ENCODE data around the gene FREM3.

The FREM3 gene

GRCh38 chr4:143641361-143641760 lies 59.1 kb downstream of the FREM3 start:
- H2BK15ac ChIP-seq (replicated peaks; ENCODE audit: low read depth): no peak overlapping the region
- no peak overlapping the region for H2BK120ac ChIP-seq (ENCODE audit: low read depth, low read length)
- H3K36me3 ChIP-seq (ENCODE audit: control insufficient read depth, insufficient read depth, low read length): no peaks in the 10 kb centered on the region
- H3K4me2 ChIP-seq (ENCODE audit: low read length): no peak overlapping the region
- DNase-seq: no peak
- no peak overlapping the region for H3K27ac ChIP-seq (ENCODE audit: low read depth, low read length)
- no peak overlapping the region for H3K18ac ChIP-seq (ENCODE audit: low read length)
- no peaks in the 10 kb centered on the region for H3K27me3 ChIP-seq (ENCODE audit: insufficient read depth, low read length, poor library complexity)
- WGBS (ENCODE audit: extremely low coverage, insufficient coverage, low lambda C conversion rate): no CpG with 5 or more reads among the region's 1 CpG
- no peak overlapping the region for H2BK5ac ChIP-seq (ENCODE audit: low read length)
- no peaks in the 10 kb centered on the region for H3K79me1 ChIP-seq (ENCODE audit: low read length)
- H4K8ac ChIP-seq (ENCODE audit: low read depth, low read length): no peak overlapping the region
- no peak overlapping the region for H4K5ac ChIP-seq (ENCODE audit: low read length)
- no peak overlapping the region for H3K4me3 ChIP-seq (ENCODE audit: low read length)
- H3K4ac ChIP-seq (ENCODE audit: low read depth, low read length): no peak overlapping the region
- no peak overlapping the region for H3K9ac ChIP-seq (ENCODE audit: low read length)
- H3K79me2 ChIP-seq (ENCODE audit: control insufficient read depth, insufficient read depth, low read length): no peaks in the 10 kb centered on the region
- no peaks in the 10 kb centered on the region for H3K4me1 ChIP-seq (ENCODE audit: control insufficient read depth, low read depth, low read length)
- H3K23ac ChIP-seq (ENCODE audit: low read length): no peak overlapping the region
- H3K56ac ChIP-seq (ENCODE audit: low read length): no peak overlapping the region
- H2AK5ac ChIP-seq (ENCODE audit: low read length): no peak overlapping the region

- DNase-seq: no peak
- no peak overlapping the region for H4K8ac ChIP-seq (ENCODE audit: low read depth, low read length)
- H2BK5ac ChIP-seq (ENCODE audit: low read length): no peak overlapping the region
- H3K4ac ChIP-seq (ENCODE audit: low read depth, low read length): no peak overlapping the region
- no peak overlapping the region for H3K18ac ChIP-seq (ENCODE audit: low read length)
- no peak overlapping the region for H4K5ac ChIP-seq (ENCODE audit: low read length)
- H3K4me2 ChIP-seq (ENCODE audit: low read length): no peak overlapping the region
- H3K36me3 ChIP-seq (ENCODE audit: control insufficient read depth, insufficient read depth, low read length): no peaks in the 10 kb centered on the region
- H3K27ac ChIP-seq (ENCODE audit: low read depth, low read length): no peak overlapping the region
- H3K79me1 ChIP-seq (ENCODE audit: low read length): no peaks in the 10 kb centered on the region
- H2BK120ac ChIP-seq (ENCODE audit: low read depth, low read length): no peak overlapping the region
- H2AK5ac ChIP-seq (ENCODE audit: low read length): no peak overlapping the region
- no peak overlapping the region for H2BK15ac ChIP-seq (replicated peaks; ENCODE audit: low read depth)
- no peaks in the 10 kb centered on the region for H3K4me1 ChIP-seq (ENCODE audit: control insufficient read depth, low read depth, low read length)
- H3K4me3 ChIP-seq (ENCODE audit: low read length): no peak overlapping the region
- no peaks in the 10 kb centered on the region for H3K27me3 ChIP-seq (ENCODE audit: insufficient read depth, low read length, poor library complexity)
- H3K56ac ChIP-seq (ENCODE audit: low read length): no peak overlapping the region
- H3K23ac ChIP-seq (ENCODE audit: low read length): no peak overlapping the region
- no peak overlapping the region for H3K9ac ChIP-seq (ENCODE audit: low read length)
- no peaks in the 10 kb centered on the region for H3K79me2 ChIP-seq (ENCODE audit: control insufficient read depth, insufficient read depth, low read length)
Measured at GRCh38 chr4:143634763-143635162, 65.7 kb downstream of the FREM3 start.

GRCh38 chr4:143633833-143634232 lies 66.6 kb downstream of the FREM3 start:
- Histone ChIP-seq H3K4ac (ENCODE audit: low read depth, low read length) (no peak overlapping the region), H3K23ac (ENCODE audit: low read length) (no peak overlapping the region), H3K79me2 (ENCODE audit: control insufficient read depth, insufficient read depth, low read length) (no peaks in the 10 kb centered on the region), H4K8ac (ENCODE audit: low read depth, low read length) (no peak overlapping the region), H2AK5ac (ENCODE audit: low read length) (no peak overlapping the region), H4K5ac (ENCODE audit: low read length) (no peak overlapping the region), H3K18ac (ENCODE audit: low read length) (no peak overlapping the region), H3K79me1 (ENCODE audit: low read length) (no peaks in the 10 kb centered on the region), H3K9ac (ENCODE audit: low read length) (no peak overlapping the region), H3K4me1 (ENCODE audit: control insufficient read depth, low read depth, low read length) (no peaks in the 10 kb centered on the region), H3K27ac (ENCODE audit: low read depth, low read length) (no peak overlapping the region), H3K4me3 (ENCODE audit: low read length) (no peak overlapping the region), H2BK15ac (replicated peaks; ENCODE audit: low read depth) (no peak overlapping the region), H2BK120ac (ENCODE audit: low read depth, low read length) (no peak overlapping the region), H3K4me2 (ENCODE audit: low read length) (no peak overlapping the region), H3K56ac (ENCODE audit: low read length) (no peak overlapping the region), H2BK5ac (ENCODE audit: low read length) (no peak overlapping the region), H3K27me3 (ENCODE audit: insufficient read depth, low read length, poor library complexity) (no peaks in the 10 kb centered on the region), H3K36me3 (ENCODE audit: control insufficient read depth, insufficient read depth, low read length) (no peaks in the 10 kb centered on the region)
- no peak for DNase-seq

GRCh38 chr4:143626134-143626911 lies 74.2 kb downstream of the FREM3 start:
- no peak for DNase-seq
- H3K9ac ChIP-seq (ENCODE audit: low read length): no peak overlapping the region
- no peaks in the 10 kb centered on the region for H3K79me1 ChIP-seq (ENCODE audit: low read length)
- no peak overlapping the region for H3K4me3 ChIP-seq (ENCODE audit: low read length)
- no peak overlapping the region for H4K5ac ChIP-seq (ENCODE audit: low read length)
- H3K23ac ChIP-seq (ENCODE audit: low read length): no peak overlapping the region
- no peak overlapping the region for H3K27ac ChIP-seq (ENCODE audit: low read depth, low read length)
- WGBS (ENCODE audit: extremely low coverage, insufficient coverage, low lambda C conversion rate): no CpG with 5 or more reads among the region's 5 CpGs
- no peak overlapping the region for H3K56ac ChIP-seq (ENCODE audit: low read length)
- H3K36me3 ChIP-seq (ENCODE audit: control insufficient read depth, insufficient read depth, low read length): no peaks in the 10 kb centered on the region
- no peak overlapping the region for H3K18ac ChIP-seq (ENCODE audit: low read length)
- no peak overlapping the region for H4K8ac ChIP-seq (ENCODE audit: low read depth, low read length)
- H2BK120ac ChIP-seq (ENCODE audit: low read depth, low read length): no peak overlapping the region
- no peaks in the 10 kb centered on the region for H3K79me2 ChIP-seq (ENCODE audit: control insufficient read depth, insufficient read depth, low read length)
- H2AK5ac ChIP-seq (ENCODE audit: low read length): no peak overlapping the region
- no peak overlapping the region for H2BK5ac ChIP-seq (ENCODE audit: low read length)
- no peaks in the 10 kb centered on the region for H3K27me3 ChIP-seq (ENCODE audit: insufficient read depth, low read length, poor library complexity)
- H3K4ac ChIP-seq (ENCODE audit: low read depth, low read length): no peak overlapping the region
- H3K4me1 ChIP-seq (ENCODE audit: control insufficient read depth, low read depth, low read length): no peaks in the 10 kb centered on the region
- no peak overlapping the region for H3K4me2 ChIP-seq (ENCODE audit: low read length)
- H2BK15ac ChIP-seq (replicated peaks; ENCODE audit: low read depth): no peak overlapping the region

GRCh38 chr4:143625632-143626031 lies 74.8 kb downstream of the FREM3 start:
- H3K56ac ChIP-seq (ENCODE audit: low read length): no peak overlapping the region
- no peak overlapping the region for H4K8ac ChIP-seq (ENCODE audit: low read depth, low read length)
- H4K5ac ChIP-seq (ENCODE audit: low read length): no peak overlapping the region
- H2BK5ac ChIP-seq (ENCODE audit: low read length): no peak overlapping the region
- H3K18ac ChIP-seq (ENCODE audit: low read length): no peak overlapping the region
- no peak overlapping the region for H3K4me3 ChIP-seq (ENCODE audit: low read length)
- H3K27me3 ChIP-seq (ENCODE audit: insufficient read depth, low read length, poor library complexity): no peaks in the 10 kb centered on the region
- no peak overlapping the region for H3K4me2 ChIP-seq (ENCODE audit: low read length)
- no CpG with 5 or more reads among the region's 4 CpGs for WGBS (ENCODE audit: extremely low coverage, insufficient coverage, low lambda C conversion rate)
- H3K4me1 ChIP-seq (ENCODE audit: control insufficient read depth, low read depth, low read length): no peaks in the 10 kb centered on the region
- no peak overlapping the region for H3K4ac ChIP-seq (ENCODE audit: low read depth, low read length)
- no peak overlapping the region for H2BK15ac ChIP-seq (replicated peaks; ENCODE audit: low read depth)
- no peaks in the 10 kb centered on the region for H3K79me2 ChIP-seq (ENCODE audit: control insufficient read depth, insufficient read depth, low read length)
- H3K36me3 ChIP-seq (ENCODE audit: control insufficient read depth, insufficient read depth, low read length): no peaks in the 10 kb centered on the region
- H2AK5ac ChIP-seq (ENCODE audit: low read length): no peak overlapping the region
- no peak overlapping the region for H3K23ac ChIP-seq (ENCODE audit: low read length)
- H3K79me1 ChIP-seq (ENCODE audit: low read length): no peaks in the 10 kb centered on the region
- H3K27ac ChIP-seq (ENCODE audit: low read depth, low read length): no peak overlapping the region
- no peak for DNase-seq
- no peak overlapping the region for H3K9ac ChIP-seq (ENCODE audit: low read length)
- H2BK120ac ChIP-seq (ENCODE audit: low read depth, low read length): no peak overlapping the region

GRCh38 chr4:143623896-143624295 lies 76.6 kb downstream of the FREM3 start:
- Histone ChIP-seq H3K4ac (ENCODE audit: low read depth, low read length) (no peak overlapping the region), H2AK5ac (ENCODE audit: low read length) (no peak overlapping the region), H3K18ac (ENCODE audit: low read length) (no peak overlapping the region), H3K36me3 (ENCODE audit: control insufficient read depth, insufficient read depth, low read length) (no peaks in the 10 kb centered on the region), H2BK15ac (replicated peaks; ENCODE audit: low read depth) (no peak overlapping the region), H3K4me1 (ENCODE audit: control insufficient read depth, low read depth, low read length) (no peaks in the 10 kb centered on the region), H2BK120ac (ENCODE audit: low read depth, low read length) (no peak overlapping the region), H3K23ac (ENCODE audit: low read length) (no peak overlapping the region), H3K79me2 (ENCODE audit: control insufficient read depth, insufficient read depth, low read length) (no peaks in the 10 kb centered on the region), H3K56ac (ENCODE audit: low read length) (no peak overlapping the region), H3K79me1 (ENCODE audit: low read length) (no peaks in the 10 kb centered on the region), H4K5ac (ENCODE audit: low read length) (no peak overlapping the region), H3K4me3 (ENCODE audit: low read length) (no peak overlapping the region), H3K9ac (ENCODE audit: low read length) (no peak overlapping the region), H3K27me3 (ENCODE audit: insufficient read depth, low read length, poor library complexity) (no peaks in the 10 kb centered on the region), H3K4me2 (ENCODE audit: low read length) (no peak overlapping the region), H4K8ac (ENCODE audit: low read depth, low read length) (no peak overlapping the region), H2BK5ac (ENCODE audit: low read length) (no peak overlapping the region), H3K27ac (ENCODE audit: low read depth, low read length) (no peak overlapping the region)
- DNase-seq: no peak
- WGBS (ENCODE audit: extremely low coverage, insufficient coverage, low lambda C conversion rate): no CpG with 5 or more reads among the region's 3 CpGs
